Stimulated activated CD4-positive, alpha-beta T cell treated with anti-CD3 and anti-CD28 coated beads, Interleukin-2, amount 100 ng/mL, for 24 hours (primary cell): ENCODE results near the gene CTAG1A.
"Not testable (repeated sequence)": the region's sequence is repeated elsewhere in the genome, so short reads cannot be mapped to it uniquely, and the experiment has no call there.

Experiments used
- DNase-seq, 2 donors: peaks; one replicate each; pipeline ENCODE4 v3.0.0-alpha.2; 2020

The CTAG1A gene

DNA sequence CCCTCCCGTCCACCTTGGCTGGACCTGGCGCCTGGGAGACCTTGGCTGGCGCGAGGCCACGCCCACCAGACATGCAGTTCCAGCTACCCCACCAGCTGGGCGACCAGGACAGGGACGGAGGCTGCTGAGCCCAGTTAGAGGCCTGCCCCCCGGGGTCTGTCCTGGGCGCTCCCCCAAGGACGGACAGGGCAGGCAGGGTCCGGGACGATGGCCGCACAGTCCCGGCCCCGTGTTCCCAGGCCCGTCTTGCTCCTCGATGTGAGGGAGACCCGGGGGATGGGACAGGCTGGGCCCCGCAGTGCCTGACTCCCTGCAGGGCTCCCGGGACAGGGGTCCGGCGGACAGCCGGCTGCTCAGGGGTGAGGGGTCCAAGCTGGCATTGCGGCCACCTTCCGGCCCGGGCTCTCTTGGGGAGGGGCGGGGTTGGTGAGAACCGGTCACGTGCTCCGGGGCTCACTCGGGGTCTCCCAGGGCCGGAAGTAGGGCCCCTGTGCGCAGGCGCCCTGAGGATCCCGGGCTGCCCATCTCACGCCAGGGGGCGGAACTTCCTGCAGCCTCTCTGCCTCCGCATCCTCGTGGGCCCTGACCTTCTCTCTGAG, at the start of gene CTAG1A:
Gene CTAG1A (plus strand): TSS at position 549 of the 599 bp plus-strand sequence. CDS start 74 bp downstream, outside the sequence.
- not testable (repeated sequence) for DNase-seq

DNA sequence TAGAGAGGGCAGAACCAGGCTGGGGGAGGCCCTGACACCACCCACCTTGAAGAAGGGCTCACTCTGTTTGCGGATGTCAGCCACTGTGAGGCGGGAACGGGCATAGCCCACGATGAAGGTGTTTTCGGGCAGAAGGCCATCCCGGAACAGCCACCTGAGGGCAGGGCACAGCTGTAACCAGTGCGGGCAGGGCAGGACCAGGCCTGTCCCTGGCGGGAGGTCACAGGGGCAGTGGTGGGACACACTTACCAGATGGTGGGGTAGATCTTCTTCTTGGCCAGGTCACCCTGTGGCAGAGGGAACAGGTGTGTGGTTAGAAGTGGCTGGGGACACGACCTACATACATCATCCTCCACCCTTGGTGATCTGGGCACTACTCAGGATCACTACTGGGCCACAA, 49.0 kb upstream of the CTAG1A start:
- no peak for DNase-seq

DNA sequence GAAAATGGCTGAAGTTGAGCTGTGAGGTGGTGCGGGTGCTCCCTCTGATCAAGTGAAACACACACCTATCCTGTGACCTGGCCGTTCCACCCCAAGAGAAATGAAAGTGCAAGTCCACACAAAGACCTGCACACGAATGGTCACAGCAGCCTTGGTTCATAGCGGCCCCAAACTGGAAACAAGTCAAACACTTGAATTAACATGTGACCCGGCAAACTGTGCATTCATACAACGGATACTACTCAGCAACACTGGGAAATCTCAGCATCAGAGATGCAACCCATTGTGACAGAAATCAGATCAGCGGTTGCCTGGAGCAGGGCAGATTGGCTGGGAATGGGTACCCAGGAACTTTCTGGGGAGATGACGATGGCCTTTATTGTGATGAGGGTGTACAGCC, 45.9 kb upstream of the CTAG1A start:
- no peak for DNase-seq

DNA sequence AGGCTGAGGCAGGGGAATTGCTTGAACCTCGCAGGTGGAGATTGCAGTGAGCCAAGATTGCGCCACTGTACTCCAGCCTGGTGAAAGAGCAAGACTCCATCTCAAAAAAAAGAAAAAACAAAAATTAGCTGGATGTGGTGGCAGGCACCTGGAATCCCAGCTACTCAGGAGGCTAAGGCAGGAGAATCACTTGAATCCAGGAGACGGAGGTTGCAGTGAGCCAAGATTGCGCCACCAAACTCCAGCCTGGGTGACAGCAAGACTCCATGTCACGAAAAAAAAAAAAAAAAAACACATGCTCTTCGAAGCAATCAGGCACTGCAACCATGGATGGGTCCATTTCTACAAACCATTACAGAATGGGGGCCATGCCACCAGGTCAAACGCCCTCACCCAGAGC, 44.6 kb upstream of the CTAG1A start:
- not testable (repeated sequence) for DNase-seq

DNA sequence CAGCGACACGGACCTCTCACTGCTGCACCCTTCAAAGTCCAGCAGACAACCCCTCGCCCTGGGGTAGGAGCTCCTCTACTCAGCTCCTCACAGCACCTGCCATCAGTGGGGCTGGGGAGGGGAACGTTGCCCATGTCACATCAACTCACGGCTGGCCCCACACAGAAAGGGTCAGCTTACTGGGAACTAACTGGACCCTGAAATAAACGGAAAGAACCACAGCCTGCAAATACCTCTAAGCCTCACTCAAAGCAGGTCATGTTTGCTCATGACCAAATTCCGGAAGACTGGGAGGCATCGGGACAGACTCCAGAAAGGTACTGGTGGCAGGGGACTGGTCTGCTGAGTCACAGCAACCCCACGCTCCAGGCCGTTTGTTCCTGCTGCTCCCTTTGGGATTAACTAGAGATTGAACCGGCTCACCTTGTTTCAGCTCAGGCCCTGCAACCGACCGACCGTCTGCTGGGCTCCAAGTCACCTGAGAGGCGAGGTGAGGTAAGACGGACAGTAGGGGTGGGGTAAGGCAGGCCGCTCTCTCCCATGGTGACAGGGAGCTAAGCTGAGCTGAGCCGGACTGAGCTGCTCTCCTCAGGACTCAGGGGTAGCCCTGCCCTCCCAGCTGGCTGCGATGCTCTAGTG, 43.9 kb upstream of the CTAG1A start:
- no peak for DNase-seq

DNA sequence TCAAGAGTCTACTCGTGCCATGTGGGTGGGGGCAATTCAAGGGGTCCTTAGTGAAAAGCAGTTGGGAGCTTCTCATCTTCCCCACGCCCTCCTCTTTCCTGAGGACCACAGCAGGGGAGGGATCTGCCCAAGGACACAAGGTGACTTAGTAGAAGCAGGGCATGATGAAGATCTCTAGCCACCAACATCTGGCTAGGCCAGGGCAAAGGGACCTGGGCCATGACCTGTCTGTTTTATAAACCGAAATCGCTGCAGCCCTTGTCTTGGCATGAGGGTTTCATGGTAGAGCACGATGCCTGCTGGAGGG, 43.4 kb upstream of the CTAG1A start:
- no peak for DNase-seq

DNA sequence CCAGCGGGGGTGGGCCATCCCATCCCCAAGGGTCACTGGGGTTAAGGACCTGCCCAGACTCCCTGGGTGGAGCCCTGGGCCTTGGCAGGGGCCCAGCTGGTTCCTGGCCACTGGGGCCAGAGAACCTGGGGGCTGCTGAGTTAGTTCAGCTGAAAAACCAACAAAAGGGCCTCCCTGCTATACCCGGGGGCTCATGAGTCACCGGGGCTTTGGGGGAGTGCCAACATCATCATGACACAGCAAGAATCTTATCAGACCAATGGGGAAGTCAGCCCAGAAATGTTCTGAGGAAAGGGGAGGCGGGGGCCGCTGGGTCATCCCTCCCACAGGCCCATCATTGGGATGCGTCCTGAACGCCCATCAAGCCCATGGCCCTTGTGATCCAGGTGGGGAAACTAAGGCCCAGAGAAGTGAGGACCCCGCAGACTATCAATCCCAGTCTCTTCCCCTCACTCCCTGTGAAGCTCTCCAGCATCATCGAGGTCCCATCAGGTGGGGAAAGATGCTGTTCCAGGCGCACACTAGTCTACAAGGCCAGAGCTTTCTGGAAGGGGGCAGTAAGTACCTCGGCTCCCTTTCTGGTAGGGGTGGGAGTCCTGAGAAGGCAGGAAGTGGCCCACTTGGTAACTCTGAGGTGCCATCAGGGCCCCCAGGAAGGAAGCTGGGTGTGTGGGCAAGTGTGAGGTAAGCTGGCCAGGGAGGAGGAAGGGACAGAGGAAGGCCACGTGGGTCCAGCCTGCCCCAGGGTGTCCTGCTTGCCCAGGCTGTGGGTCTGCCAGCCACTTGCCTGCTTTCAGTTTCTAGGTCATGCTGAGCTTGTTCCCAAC, 42.8 kb upstream of the CTAG1A start:
- peak; percentile 51 to 64 for DNase-seq

DNA sequence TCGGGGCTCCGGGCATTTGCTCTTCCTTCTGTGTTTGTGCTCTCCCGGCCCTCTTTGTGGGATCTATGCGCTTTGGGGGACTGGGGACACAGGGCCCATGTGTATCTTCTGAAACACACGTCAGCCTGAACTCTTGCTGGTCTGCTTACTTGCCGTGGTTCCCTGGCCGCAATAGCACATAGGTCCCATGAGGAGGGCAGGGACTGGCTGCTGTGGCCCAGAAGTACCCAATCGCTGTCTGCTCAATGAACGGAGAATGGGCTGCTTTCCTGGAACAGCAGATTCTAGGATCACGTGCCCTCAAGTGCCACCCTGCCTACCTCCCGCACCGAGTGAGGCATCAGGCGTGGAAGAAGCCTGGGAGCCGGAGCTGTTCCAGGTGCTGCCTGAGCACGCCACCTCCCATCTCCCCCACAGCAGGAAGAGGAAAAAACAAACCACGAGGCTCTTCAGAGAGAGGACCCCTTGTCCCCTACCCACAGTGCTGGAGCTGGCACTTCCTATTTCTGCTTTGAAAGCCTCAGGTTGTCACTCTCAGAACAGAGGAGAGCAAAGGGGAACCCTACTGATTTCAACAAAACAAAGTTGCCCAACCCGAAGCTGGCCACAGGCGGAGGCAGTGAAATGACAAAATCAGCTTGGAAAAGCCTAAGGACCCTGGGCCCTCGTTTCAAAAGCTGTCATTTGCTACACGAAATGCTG, 42.1 kb upstream of the CTAG1A start:
- DNase-seq, result peak in 1 of 2 donors; percentile 29

DNA sequence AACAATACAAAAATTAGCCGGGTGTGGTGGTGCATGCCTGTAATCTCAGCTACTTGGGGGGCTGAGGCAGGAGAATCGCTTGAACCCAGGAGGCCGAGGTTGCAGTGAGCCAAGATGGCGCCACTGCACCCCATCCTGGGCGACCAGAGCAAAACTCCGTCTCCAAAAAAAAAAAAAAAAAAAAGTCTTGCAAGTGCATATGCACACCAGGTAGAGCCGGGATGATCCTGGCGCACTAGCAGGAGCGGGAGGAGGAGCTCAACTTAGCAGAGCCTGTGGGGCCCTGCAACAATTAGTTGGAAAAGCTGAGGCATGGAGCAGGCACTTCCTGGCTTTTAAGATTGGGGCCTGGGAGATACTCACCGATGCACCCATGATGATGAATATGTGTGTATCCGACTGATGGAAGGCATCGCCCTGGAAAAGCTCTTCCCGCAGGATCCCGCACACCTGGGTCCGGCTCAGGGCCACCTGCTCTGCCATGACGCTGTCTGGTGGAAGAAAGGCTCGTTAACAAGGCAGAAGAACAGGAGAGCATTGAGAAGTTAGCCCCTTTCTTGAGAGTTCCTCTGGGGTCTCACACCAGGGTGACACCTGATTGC, 39.2 kb upstream of the CTAG1A start:
- DNase-seq, result no peak

DNA sequence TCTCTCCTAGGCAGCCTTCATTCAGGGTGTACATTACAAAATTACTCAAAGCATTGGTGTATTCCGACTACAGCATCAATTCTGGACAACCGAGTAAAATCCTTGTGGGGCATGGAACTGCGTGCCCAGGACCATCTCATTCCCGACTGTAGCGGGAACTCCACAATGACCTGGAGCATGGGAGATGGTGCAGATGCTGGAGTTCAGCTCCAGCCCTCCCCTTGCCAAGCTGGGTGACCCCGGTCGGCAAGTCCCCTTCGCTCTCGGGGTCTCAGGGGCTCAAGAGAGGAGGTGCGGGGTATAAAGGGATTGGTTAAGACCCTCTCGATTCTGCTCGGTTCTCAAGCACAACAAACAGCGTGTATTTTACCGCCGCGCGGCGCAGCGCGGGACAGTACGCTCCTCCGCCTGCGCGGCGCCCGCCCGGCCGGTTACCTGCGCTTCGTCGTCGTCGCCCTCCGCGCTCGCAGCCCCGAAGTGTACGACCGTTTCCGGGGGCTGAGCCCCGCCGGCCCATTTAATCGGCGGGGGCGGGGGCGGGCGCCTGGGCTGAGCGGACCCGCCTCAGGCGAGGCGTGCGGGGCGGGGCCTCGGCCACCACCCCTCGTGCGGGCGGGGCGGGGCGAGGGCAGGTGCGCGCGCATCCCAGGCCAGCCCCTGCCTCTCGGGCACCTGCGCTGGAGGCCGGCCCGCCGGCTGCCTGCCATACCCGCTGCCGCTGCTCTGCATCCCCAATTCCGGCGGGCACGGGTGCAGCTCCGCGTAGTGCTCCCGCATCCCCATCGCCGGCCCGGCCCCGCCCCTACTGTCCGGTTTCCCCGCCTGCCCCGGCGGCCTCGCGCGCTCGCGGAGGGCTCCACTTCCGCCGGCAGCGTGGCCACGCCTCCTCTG, 38.3 kb upstream of the CTAG1A start, which contains the start of gene G6PD:
Gene G6PD (minus strand): TSS at position 493 of the 891 bp plus-strand sequence. CDS start 691 bp downstream, outside the sequence.
- DNase-seq, result peak; percentile 79 to 82

DNA sequence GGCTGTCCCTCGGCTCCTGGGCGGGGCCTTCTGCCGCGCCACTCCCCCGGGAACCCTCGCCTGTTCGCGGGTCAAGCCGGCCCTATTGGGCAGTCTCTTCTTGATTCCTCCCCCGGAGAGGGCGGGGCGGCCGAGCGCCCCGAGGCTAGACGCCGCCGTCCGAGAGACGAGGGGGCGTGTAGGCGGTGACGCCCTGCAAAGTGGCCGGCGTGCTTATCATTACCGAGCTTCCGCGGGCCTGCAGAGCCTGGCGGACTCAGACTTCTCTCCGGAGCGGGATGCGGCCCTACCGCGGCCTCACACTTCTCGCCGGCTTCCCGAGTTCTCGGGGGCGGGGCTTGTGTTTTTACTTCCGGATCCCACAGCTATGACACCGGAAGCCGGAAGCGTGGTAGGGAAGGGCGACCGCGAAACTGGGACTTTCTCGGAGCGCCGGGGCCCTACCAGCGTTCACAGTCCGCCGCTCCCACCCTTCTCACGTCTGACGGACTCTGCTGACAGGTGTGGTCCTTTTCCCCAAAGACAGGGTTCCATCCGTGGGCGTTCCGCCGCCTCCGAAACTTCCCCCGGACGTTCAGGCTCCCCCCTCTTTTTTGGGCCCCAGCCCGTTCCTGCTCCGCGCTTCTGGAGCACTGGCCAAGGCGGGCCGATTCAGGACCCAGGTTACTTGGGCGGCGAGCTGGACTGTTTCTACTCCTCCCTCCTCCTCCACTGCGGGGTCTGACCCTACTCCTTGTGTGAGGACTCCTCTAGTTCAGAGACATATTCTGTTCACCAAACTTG, 37.5 kb upstream of the CTAG1A start, which contains the start of gene IKBKG:
Gene IKBKG (plus strand): TSS at position 376 of the 783 bp plus-strand sequence. CDS start 4,383 bp downstream, outside the sequence.
- DNase-seq, result peak; percentile 87 to 88

DNA sequence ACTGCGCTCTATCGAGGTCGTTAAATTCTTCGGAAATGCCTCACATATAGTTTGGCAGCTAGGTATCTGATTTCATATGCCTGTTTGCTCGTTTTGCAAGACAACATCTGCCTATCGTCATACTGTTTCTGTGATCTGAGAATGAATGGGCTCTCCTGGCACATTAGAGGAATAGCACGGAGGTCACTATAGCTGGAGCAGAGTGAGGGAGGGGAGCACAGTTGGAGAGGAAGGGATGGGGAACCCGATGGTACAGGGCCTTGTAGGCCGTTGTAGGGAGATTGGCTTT, 37.0 kb upstream of the CTAG1A start:
- DNase-seq, result no peak

DNA sequence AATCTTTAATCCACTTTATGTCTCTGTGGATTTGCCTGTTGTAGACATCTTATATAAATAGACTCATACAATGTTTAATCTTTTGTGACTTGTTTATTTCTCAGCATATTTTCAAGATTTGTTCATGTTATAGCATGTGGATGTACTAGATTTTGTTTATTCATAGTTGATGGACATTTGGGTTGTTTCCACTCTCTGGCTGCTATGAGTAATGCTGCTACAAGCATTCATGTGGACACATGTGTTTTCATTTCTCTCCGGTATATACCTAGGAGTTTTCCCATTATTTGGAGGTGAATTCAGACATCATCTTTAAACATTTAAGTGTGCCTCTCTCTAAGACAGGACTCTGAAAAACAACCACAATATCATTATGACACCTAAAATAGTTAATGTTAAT, 35.2 kb upstream of the CTAG1A start:
- no peak for DNase-seq

DNA sequence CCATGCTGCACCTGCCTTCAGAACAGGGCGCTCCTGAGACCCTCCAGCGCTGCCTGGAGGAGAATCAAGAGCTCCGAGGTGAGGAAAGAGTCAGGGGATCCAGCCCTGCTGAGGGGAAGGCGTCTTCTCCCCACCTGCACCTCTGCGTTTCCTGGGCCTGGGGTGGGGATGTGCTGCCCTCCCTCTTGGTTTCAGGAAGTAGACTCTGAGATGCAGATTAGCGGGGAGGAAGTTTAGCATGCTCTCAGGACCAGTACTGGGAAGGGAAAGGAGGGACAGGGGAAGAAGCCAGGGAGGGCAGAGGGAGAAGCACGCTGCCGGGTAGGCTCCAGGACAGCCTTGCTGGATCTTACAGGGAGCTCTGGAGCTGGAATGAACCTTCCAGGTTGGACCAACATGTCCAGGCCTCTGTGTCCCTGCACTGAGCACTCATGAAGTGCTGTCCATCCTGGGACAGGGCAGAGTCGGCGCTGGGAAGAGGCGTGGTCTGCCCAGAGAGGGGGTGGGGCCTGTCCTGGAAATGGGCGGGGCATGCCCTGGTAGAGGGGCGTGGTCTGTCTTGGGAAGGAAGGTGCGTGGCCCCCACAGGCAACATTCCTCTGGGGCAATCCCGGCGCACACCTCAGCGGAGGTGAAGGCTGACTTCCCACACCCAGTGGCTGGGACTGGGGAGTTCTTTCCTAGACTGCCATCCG, 32.7 kb upstream of the CTAG1A start:
- not testable (repeated sequence) for DNase-seq

DNA sequence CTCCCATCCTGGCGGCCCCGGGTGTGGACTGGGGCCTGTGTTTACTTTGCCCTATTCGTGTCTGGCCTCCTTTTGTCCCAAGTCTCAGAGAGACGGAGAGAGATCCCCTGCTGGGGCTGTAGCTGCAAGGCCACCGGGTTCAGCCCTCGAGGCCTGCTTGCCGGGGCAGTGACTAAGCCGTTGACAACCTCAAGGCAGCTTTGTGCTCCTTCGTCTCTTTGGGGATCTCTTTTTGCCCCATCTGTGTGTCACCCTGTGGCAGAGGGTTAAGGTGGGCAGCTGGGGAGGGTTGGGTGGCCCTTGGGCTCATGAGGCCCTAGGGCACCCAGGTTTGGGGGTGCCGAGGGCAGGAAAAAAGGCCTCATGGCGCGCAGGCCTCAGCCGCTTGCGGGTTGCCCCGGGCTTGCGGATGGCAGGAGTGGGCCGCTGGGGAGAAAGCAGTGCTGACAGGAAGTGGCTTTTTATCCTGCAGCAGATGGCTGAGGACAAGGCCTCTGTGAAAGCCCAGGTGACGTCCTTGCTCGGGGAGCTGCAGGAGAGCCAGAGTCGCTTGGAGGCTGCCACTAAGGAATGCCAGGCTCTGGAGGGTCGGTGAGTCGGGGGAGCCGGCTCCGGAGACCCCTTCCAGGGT, 26.8 kb upstream of the CTAG1A start:
- not testable (repeated sequence) for DNase-seq

DNA sequence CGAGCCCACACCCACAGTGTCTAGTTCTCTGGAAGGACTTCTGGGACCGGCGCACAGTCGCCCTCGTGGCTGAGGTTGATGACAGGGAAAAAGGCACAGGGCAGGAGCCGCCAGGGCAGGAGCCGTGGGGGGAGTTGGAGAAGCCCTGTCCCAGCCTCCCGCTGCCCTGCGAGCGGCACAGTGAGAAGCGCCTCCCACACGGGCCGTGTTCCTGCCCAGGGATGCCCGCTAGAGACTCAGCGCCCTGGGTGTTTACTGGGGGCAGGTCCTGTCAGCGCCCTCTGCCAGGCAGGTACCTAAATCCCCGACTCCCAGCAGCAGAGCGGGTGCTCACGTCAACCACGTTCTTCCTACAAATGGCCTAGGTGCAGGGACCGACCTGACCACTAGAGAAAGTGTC, 26.0 kb upstream of the CTAG1A start:
- not testable (repeated sequence) for DNase-seq

DNA sequence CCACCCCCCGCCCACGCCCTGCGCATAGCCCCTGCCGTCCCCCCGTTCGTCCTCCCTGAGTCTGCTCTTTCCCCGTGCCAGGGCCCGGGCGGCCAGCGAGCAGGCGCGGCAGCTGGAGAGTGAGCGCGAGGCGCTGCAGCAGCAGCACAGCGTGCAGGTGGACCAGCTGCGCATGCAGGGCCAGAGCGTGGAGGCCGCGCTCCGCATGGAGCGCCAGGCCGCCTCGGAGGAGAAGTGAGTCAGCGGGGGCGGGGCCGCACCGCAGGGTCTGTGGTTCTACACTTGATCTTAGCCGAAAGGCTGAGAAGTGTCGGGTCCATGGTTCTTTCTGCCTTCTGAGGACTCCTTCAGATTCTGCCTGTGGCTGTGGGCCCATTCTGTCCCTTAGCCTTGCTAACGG, 24.6 kb upstream of the CTAG1A start:
- DNase-seq, result not testable (repeated sequence)

DNA sequence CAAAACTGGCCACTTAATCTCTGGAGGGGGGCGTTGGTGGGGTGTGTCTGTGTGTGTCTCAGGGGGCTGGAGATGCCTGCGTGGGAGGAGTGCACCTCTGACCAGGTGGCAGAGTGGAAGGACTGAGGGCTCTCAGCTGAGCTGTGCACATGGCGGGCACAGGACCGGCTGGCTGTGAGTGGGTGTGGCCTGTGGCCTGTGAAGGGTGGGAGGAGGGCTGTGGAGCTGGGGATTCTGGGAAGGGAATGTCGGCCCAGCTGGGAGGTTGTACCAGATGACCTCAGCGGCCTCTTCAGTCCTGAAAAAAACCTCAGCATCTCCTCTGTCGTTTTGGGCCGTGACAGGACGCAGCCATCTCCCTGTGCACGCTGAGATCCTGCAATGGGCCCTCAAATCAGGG, 22.6 kb upstream of the CTAG1A start:
- DNase-seq, result not testable (repeated sequence)

DNA sequence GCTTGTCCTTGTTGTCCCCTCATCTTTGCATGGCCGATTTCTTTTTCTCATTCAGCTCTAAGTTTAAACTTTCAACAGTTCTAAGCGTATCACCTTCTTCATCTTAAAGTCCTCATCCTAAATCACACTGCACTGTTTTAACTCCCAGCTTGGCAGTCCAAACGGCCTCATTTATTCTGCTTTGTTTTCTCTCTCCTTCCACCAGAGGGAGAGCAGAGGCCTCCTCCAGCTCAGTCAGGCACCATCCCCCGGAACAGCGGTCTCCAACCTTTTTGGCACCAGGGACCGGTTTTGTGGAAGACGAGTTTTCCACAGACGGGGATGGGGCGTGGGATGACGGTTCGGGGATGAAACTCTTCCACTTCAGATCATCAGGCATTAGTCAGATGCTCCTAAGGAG, 14.6 kb upstream of the CTAG1A start:
- DNase-seq, result not testable (repeated sequence)

DNA sequence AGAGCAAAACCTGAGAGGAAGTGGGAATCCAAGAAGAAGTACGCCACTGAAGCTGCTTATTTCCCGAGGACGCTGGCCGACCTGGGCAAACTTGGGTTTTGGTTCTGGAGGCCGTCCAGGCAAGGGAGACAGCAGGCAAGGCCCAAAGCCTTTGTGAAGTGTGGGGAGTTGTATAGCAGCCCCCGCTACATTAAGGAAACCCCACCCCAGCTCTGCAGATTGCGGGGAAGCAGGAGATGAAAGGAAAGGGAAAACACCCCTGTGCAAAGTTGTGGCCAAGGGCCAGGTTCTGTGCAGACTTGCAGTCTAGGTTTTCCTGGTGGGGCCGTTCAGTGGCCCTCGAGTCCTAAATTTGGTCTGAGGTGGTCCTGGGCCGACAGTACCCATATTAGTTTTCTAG, 11.9 kb upstream of the CTAG1A start:
- not testable (repeated sequence) for DNase-seq
